SK-N-SH treated with all-trans-retinoic acid at 6 μM for 48 hours (cell line): ENCODE results near the gene LRIF1.

Source experiments
- ATAC-seq: fragments of 200-7000 bp; cut with Tn5 transposase; 3 replicates; pipeline ENCODE4 v1.9.1; 2020; ENCODE audit warnings: mild to moderate bottlenecking, moderate library complexity
- BACH2 ChIP-seq: fragments of 250-450 bp; sonication (Bioruptor Pico); IDR thresholded peaks from 2 replicates; pipeline ENCODE4 v1.9.0; 2021; ENCODE audit warnings: mild to moderate bottlenecking, borderline replicate concordance
- CSDC2 ChIP-seq: fragments of 250-450 bp; sonication (Bioruptor Pico); IDR thresholded peaks from 2 replicates; pipeline ENCODE4 v1.5.0; 2020; ENCODE audit warnings: mild to moderate bottlenecking, moderate library complexity
- ESRRG ChIP-seq: fragments of 250-450 bp; sonication (Bioruptor Pico); IDR thresholded peaks from 2 replicates; pipeline ENCODE4 v1.6.1; 2021; ENCODE audit warnings: mild to moderate bottlenecking
- GLIS3 ChIP-seq: fragments of 250-450 bp; sonication (Bioruptor Pico); IDR thresholded peaks from 2 replicates; pipeline ENCODE4 v1.5.0; 2020; ENCODE audit warnings: mild to moderate bottlenecking, moderate library complexity
- OSR1 ChIP-seq: fragments of 250-450 bp; sonication (Bioruptor Pico); IDR thresholded peaks from 2 replicates; pipeline ENCODE4 v1.8.0; 2022; ENCODE audit warnings: moderate library complexity, mild to moderate bottlenecking, inconsistent platforms
- RARB ChIP-seq: fragments of 250-450 bp; sonication (Bioruptor Pico); IDR thresholded peaks from 2 replicates; pipeline ENCODE4 v1.8.0; 2021; ENCODE audit warnings: mild to moderate bottlenecking, moderate library complexity
- SNAI2 ChIP-seq: fragments of 250-450 bp; sonication (Bioruptor Pico); IDR thresholded peaks from 2 replicates; pipeline ENCODE4 v1.5.0; 2020; ENCODE audit warnings: mild to moderate bottlenecking, moderate library complexity
- TCF4 ChIP-seq: fragments of 250-450 bp; sonication (Bioruptor Pico); IDR thresholded peaks from 2 replicates; pipeline ENCODE4 v1.8.0; 2021; ENCODE audit warnings: mild to moderate bottlenecking, moderate library complexity, borderline replicate concordance
- ZNF70 ChIP-seq: fragments of 450-650 bp; formaldehyde crosslinking; IDR thresholded peaks from 2 replicates; pipeline ENCODE4 v1.5.0; 2020; ENCODE audit warnings: mild to moderate bottlenecking, moderate library complexity
- TF ChIP-seq, protein P1 (sequence below): fragments of 250-450 bp; sonication (Bioruptor Pico); IDR thresholded peaks from 2 replicates; pipeline ENCODE4 v1.5.0; 2020; ENCODE audit warnings: mild to moderate bottlenecking, moderate library complexity
- TF ChIP-seq, protein P2 (sequence below): fragments of 250-450 bp; sonication (Bioruptor Pico); IDR thresholded peaks from 2 replicates; pipeline ENCODE4 v1.5.1; 2021; ENCODE audit warnings: mild to moderate bottlenecking, moderate library complexity
- TF ChIP-seq, protein P3 (sequence below): fragments of 250-450 bp; sonication (Bioruptor Pico); IDR thresholded peaks from 2 replicates; pipeline ENCODE4 v1.8.0; 2020; ENCODE audit warnings: mild to moderate bottlenecking, moderate library complexity, borderline replicate concordance
- TF ChIP-seq, protein P4 (sequence below): fragments of 250-450 bp; sonication (Bioruptor Pico); IDR thresholded peaks from 2 replicates; pipeline ENCODE4 v1.5.1; 2020; ENCODE audit warnings: low read depth, mild to moderate bottlenecking, moderate library complexity
- TF ChIP-seq, protein P5 (sequence below): fragments of 250-450 bp; sonication (Bioruptor Pico); IDR thresholded peaks from 2 replicates; pipeline ENCODE4 v1.8.0; 2021; ENCODE audit warnings: low read depth, mild to moderate bottlenecking, moderate library complexity, borderline replicate concordance

Gene LRIF1

DNA sequence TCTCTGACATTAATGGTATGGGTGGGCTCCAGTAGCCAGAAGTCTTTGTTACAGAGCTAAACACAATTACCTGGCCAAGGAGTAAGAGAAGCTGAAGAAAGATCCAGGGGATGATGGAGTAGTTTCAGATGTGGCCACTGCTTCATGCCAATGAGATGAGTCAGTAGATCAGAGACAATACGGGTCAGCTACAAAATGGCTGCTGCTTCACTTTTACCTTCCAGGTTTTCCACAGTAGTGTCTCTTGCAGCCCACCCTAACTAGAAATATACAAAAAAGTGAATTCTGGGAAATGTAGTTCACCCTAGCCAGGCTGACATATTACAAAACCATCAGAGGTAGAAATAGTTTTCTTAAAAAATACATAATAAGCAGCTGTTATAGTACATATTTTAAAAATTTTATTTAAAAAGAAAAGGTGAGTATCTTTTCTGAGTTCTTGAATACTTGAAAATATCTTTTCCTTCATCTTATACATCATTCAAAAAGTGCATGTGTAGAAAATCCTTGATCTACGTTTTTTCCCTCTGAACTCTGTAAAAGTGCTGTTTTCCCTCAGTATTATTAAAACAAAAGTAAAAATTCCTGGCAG is 36.1 kb downstream of the LRIF1 start (continued):
- TF ChIP-seq, protein P1, sequence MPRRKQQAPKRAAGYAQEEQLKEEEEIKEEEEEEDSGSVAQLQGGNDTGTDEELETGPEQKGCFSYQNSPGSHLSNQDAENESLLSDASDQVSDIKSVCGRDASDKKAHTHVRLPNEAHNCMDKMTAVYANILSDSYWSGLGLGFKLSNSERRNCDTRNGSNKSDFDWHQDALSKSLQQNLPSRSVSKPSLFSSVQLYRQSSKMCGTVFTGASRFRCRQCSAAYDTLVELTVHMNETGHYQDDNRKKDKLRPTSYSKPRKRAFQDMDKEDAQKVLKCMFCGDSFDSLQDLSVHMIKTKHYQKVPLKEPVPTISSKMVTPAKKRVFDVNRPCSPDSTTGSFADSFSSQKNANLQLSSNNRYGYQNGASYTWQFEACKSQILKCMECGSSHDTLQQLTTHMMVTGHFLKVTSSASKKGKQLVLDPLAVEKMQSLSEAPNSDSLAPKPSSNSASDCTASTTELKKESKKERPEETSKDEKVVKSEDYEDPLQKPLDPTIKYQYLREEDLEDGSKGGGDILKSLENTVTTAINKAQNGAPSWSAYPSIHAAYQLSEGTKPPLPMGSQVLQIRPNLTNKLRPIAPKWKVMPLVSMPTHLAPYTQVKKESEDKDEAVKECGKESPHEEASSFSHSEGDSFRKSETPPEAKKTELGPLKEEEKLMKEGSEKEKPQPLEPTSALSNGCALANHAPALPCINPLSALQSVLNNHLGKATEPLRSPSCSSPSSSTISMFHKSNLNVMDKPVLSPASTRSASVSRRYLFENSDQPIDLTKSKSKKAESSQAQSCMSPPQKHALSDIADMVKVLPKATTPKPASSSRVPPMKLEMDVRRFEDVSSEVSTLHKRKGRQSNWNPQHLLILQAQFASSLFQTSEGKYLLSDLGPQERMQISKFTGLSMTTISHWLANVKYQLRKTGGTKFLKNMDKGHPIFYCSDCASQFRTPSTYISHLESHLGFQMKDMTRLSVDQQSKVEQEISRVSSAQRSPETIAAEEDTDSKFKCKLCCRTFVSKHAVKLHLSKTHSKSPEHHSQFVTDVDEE (CRISPR knock-in tag): no peak
- TF ChIP-seq, all 23 proteins: peak for 0

DNA sequence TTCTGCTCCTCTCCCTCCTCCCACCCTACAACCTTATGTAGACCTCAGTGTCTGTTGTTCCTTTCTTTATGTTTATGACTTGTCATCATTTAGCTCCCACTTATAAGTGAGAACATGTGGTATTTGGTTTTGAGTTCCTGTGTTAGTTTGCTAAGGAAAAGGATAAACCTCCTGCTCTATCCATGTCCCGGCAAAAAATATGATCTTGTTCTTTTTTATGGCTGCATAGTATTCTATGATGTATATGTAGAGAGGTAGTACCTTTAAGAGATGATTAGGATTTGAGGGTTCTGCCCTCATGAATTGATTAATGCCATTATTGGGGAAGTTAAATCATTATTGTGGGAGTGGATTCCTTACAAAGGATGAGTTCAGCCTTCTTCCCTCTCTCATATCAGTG is 41.8 kb downstream of the LRIF1 start:
- no peak for TF ChIP-seq GLIS3
- no peak for TF ChIP-seq TCF4 (CRISPR knock-in tag)
- TF ChIP-seq, protein P2, sequence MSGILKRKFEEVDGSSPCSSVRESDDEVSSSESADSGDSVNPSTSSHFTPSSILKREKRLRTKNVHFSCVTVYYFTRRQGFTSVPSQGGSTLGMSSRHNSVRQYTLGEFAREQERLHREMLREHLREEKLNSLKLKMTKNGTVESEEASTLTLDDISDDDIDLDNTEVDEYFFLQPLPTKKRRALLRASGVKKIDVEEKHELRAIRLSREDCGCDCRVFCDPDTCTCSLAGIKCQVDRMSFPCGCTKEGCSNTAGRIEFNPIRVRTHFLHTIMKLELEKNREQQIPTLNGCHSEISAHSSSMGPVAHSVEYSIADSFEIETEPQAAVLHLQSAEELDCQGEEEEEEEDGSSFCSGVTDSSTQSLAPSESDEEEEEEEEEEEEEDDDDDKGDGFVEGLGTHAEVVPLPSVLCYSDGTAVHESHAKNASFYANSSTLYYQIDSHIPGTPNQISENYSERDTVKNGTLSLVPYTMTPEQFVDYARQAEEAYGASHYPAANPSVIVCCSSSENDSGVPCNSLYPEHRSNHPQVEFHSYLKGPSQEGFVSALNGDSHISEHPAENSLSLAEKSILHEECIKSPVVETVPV: no peak
- TF ChIP-seq, protein P3, sequence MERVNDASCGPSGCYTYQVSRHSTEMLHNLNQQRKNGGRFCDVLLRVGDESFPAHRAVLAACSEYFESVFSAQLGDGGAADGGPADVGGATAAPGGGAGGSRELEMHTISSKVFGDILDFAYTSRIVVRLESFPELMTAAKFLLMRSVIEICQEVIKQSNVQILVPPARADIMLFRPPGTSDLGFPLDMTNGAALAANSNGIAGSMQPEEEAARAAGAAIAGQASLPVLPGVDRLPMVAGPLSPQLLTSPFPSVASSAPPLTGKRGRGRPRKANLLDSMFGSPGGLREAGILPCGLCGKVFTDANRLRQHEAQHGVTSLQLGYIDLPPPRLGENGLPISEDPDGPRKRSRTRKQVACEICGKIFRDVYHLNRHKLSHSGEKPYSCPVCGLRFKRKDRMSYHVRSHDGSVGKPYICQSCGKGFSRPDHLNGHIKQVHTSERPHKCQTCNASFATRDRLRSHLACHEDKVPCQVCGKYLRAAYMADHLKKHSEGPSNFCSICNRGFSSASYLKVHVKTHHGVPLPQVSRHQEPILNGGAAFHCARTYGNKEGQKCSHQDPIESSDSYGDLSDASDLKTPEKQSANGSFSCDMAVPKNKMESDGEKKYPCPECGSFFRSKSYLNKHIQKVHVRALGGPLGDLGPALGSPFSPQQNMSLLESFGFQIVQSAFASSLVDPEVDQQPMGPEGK (CRISPR knock-in tag): no peak
- no peak for TF ChIP-seq ESRRG (CRISPR knock-in tag)
- no peak for TF ChIP-seq CSDC2 (CRISPR knock-in tag)
- no peak for TF ChIP-seq SNAI2 (CRISPR knock-in tag)
- TF ChIP-seq ZNF70 (CRISPR knock-in tag): no peak
- TF ChIP-seq, protein P4, sequence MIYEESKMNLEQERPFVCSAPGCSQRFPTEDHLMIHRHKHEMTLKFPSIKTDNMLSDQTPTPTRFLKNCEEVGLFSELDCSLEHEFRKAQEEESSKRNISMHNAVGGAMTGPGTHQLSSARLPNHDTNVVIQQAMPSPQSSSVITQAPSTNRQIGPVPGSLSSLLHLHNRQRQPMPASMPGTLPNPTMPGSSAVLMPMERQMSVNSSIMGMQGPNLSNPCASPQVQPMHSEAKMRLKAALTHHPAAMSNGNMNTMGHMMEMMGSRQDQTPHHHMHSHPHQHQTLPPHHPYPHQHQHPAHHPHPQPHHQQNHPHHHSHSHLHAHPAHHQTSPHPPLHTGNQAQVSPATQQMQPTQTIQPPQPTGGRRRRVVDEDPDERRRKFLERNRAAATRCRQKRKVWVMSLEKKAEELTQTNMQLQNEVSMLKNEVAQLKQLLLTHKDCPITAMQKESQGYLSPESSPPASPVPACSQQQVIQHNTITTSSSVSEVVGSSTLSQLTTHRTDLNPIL (CRISPR knock-in tag): no peak
- no peak for TF ChIP-seq RARB (CRISPR knock-in tag)
- TF ChIP-seq, all 23 proteins: peak for 0

DNA sequence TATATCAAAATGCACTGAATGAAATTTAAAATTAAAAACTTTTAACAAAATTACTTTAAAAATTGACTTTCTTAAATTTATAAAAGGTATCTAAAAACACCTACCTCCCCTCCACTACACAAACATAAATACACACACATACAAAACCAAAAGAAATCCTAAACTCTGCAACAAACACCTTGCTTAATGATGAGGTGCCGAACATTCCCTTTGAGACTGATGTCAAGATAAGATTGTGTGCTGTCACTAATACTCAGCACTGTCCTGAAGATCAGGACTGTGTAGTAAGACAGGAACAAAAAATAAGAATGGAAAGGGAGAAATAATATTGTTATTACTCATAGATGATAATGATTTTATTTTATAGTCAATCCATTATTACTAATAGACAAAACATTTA is 45.7 kb downstream of the LRIF1 start:
- no peak for ATAC-seq
- TF ChIP-seq, protein P3 (CRISPR knock-in tag): no peak
- TF ChIP-seq BACH2 (CRISPR knock-in tag): no peak
- TF ChIP-seq ZNF70 (CRISPR knock-in tag): no peak
- TF ChIP-seq, protein P5, sequence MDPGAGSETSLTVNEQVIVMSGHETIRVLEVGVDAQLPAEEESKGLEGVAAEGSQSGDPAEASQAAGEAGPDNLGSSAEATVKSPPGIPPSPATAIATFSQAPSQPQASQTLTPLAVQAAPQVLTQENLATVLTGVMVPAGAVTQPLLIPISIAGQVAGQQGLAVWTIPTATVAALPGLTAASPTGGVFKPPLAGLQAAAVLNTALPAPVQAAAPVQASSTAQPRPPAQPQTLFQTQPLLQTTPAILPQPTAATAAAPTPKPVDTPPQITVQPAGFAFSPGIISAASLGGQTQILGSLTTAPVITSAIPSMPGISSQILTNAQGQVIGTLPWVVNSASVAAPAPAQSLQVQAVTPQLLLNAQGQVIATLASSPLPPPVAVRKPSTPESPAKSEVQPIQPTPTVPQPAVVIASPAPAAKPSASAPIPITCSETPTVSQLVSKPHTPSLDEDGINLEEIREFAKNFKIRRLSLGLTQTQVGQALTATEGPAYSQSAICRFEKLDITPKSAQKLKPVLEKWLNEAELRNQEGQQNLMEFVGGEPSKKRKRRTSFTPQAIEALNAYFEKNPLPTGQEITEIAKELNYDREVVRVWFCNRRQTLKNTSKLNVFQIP: no peak
- TF ChIP-seq RARB (CRISPR knock-in tag): no peak
- TF ChIP-seq, protein P2: no peak
- TF ChIP-seq OSR1 (CRISPR knock-in tag): no peak
- no peak for TF ChIP-seq TCF4 (CRISPR knock-in tag)
- TF ChIP-seq SNAI2 (CRISPR knock-in tag): no peak

More for the DNA sequence above, 41.8 kb downstream of the LRIF1 start:
- no peak for ATAC-seq
